NCI-H2107 (cell line): ENCODE data around the gene EHD4.

Experiments used
- DNase-seq: peaks from one replicate; lab custom pipeline; 2025; lab: John Stamatoyannopoulos, UW

Gene EHD4

DNA sequence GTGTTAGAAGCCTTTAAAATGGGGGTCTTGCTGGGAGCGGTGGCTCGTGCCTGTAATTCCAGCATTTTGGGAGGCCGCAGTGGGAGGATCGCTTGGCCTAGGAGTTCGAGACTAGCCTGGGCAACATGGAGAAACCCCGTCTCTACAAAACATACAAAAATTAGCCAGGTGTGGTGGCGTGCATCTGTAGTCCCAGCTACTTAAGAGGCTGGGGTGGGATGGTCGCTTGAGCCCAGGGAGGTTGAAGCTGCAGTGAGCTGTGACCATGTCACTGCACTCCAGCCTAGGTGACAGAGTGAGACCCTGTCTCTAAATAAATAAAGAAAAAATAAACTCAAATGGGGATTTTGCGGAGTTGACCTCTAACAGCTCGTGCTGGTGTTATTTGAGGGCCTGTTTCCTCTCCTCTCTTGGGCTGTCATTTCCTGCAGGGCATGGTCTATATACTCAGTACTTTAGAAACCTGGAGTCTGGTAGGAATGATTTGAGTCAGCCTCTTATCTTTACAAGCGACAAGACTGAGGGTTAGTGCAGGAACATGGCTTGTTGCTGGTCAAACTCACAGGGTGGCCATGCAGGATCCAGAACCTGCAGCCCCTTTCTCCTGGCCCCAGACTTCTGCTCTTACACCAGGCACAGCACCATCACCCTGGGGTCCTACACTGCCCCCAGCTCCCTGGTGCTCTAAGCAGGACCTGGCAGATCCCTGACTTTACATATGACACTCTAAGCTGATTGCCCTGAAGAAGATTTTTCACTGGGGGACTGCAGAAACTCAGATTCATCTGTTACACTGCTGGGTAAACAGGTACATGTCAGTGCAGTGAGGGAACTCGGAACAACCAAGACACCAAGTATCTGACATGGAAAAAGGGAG is 15.1 kb downstream of the EHD4 start:
- no peak for DNase-seq

DNA sequence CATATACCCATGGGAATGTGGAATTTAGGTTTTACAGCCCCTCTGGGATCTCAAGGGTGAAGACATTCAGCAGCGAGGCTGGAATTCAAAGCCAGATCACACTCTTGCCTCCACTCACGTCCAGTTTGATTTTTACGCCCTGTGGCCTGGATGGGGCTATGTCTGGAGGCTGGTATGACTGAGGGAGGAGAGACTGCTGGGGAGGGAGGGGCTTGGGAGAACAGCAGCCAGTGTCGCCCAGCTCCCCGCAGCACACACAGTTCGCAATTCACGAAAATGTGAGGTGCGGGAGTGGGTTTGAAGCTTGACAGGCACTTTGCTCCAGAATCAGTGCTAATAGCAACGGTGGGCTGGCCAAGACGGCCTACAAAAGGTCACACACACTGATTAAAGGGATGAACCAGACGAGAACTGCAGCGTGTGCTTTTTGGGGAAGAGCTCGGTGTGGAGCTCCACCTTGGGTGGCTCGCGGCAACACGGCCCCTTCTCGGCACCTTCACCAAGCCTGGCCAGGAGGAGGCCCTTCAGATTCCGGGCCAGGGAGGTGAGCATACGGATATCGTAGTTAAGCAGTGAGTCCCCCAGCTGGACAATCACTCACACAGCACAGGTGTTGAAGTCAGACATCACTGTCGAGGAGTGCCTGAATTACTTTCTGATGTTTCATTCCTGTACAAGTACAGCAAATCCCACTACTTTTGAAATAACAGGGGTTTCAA is 16.4 kb downstream of the EHD4 start:
- DNase-seq, result no peak

DNA sequence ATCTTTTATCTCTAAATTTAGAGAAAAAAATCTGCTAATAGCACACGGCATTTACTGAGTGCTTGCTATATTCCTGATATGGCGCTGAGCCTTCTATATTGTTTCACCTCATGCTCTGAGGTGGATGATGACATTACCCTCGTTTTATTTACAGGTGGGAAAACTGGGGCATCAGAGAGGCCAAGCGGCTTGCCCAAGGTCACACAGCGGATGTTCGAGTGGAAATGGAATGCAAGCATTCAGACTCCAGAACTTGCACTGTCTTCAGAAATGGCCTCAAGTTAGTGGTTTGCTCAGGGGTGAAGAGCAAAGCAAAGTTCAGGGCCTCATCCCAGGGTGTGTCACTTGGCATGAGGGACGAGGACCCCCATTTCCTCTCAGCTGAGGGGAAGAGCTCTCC is 17.3 kb downstream of the EHD4 start:
- no peak for DNase-seq

DNA sequence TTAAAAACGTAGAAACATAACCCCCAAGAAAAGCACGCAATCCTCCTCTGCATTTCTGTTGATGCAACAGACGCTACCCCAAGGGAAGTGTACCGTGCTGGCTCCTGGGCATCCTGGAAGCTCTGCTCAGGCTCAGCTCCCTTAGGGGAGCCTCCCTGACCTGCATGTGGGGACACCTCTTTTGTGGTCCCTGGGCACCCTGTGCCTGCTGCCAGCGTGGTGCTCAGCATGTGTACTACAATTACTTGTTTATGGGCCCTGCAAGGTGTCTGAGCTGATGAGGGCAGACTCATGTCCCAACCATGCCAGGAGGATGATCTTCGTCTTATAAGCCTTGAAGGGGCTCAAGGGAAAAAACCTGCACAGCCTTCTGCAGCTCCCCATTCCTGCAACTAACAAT is 18.3 kb downstream of the EHD4 start:
- DNase-seq, result no peak

GRCh38 chr15:41952013-41952563 is 20.3 kb downstream of the EHD4 start:
- no peak for DNase-seq

GRCh38 chr15:41951571-41951970 is 20.8 kb downstream of the EHD4 start:
- DNase-seq, result no peak

GRCh38 chr15:41950489-41950888 is 21.9 kb downstream of the EHD4 start:
- DNase-seq, result no peak

DNA sequence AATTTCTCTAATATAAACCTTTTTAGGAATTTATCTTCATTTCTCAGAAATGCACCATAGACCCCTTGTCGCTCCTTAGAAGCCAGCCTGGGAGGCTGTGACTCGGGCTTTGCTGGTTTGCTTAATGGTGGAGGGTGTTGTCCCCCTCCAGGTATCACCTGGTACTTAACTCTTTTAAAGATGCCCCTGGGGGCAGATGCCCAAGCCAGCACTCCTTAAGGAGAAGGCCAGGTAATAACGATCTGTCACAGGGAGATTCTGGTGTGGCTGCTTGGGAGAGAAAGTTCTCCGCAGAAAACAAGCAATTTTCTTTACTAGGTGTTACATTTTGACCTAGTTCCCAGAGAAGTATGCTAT is 22.3 kb downstream of the EHD4 start:
- DNase-seq, result no peak

- no peak for DNase-seq
Measured at GRCh38 chr15:41949401-41950126, 22.8 kb downstream of the EHD4 start.

DNA sequence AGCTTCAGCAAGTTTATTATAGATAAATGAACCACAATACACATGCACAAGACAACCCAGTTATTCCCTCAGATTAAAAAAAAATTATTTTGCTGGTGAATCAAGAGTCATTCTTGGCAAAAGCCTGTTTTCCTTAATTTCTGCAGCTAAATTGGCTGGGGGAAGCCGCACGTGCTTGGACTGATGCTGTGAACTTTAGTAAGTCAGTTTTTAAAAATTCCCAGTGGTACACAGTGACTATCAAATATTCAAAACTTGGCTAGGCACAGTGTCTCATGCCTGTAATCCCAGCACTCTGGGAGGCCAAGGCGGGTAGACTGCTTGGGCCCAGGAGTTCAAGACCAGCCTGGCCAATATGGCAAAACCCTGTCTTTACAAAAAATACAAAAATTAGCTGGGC is 23.9 kb downstream of the EHD4 start:
- DNase-seq, result no peak

GRCh38 chr15:41946970-41947369 is 25.4 kb downstream of the EHD4 start:
- no peak for DNase-seq

DNA sequence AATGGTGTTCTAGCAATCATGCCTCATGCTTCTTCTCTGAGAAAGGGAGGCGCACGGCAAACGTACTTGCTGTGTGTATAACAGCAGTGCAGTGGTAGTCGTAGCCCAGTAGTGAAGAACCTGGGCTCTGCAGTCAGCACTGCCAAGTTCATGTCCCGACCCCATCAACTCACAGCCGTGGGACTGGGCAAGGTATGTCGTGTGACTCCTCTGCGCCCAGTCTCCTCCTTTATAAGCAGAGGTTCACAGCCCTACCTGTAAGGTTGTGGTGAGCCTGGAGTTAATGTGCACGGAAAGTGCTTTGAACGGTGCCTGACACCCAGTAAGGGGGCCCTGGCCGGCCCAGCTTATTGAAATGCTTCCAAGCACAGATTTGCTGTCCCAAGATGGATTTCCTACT is 26.6 kb downstream of the EHD4 start:
- no peak for DNase-seq

DNA sequence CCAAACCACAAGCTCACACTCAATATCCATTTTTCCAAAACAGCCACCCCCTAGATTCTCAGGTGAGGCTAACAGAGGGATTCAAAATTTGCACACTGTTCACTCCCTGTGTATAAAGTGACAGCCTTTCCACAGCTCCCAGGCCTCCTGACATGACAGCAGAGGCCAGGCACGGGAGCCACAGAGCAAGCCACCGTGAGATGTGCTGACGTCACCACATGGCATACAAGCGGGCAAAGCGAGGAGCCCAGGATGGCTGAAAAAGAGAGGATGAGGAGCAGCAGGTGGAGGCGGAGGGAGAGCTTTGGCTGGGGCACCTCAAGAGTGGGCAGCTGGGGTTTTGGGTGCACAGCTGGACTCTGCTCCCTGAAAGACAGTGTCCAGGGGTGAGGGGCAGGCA is 27.1 kb downstream of the EHD4 start:
- DNase-seq, result no peak

DNA sequence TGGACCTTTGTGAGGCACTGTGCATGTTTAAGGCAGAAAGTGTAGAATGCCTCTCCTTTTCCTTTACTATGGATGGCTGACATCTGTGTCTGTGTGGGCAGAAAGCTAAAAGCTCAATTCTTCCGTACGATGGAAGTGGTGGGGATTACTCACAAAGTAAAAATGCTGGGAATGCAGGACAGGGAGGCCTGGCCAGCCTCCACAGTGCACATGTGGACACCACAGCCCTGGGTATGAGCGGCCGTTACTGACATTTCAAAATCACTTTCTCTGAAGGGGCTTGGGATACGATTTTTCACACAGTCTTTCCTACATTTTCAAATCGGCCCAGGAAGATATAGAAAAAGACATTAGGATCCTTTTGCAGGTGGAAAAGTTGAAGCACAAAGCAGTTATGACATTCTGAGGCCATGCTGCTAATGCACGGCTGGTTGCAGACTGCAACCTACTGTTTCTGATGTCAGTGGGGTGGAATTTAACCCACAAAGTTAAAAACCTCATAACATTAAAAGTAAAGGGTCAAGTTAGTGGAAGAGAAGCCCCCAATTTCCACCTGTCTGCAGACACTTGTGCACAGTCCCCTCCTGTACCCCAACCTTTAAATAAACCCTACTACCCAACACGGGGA is 27.9 kb downstream of the EHD4 start:
- no peak for DNase-seq

DNA sequence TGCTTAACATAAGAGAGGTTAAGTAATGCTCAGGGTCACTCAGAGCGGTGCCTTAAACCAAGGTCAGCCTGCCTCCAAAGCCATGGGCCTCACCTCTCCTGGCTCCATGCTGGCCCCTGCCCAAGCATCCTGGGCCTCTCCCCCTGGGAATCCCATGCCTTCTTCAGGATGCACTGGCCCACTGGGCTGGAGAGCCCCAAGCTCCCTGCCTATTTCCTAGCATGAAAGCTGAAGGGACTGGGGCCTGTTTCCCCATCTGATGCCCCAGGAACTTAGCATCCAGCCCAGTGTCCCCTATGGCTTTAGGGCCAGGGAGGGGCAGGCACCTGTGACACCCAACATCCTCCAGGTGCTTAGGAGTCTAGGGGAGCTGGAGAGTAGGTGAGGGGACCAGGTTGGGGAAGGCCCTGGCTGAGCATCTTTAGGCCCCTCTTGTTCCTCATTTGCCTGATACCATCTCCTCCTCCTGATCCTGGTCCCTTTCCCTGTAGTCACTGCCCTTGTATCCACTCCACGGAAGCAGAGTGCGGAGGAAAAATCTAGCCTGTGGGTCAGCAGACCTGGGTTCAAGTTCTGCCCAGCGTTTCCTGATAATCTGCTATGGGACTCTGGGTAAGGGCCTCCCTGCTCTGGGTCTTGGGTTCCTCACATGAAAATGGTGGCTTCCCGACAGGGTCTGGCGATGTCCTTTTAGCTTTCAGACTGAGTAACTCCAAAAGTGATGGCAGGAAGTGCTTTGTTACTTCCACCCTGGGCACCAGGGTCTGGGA is 28.6 kb downstream of the EHD4 start:
- no peak for DNase-seq

- DNase-seq, result no peak
Measured at GRCh38 chr15:41942886-41943285, 29.5 kb downstream of the EHD4 start.

GRCh38 chr15:41941644-41942415 is 30.5 kb downstream of the EHD4 start:
- DNase-seq, result no peak

DNA sequence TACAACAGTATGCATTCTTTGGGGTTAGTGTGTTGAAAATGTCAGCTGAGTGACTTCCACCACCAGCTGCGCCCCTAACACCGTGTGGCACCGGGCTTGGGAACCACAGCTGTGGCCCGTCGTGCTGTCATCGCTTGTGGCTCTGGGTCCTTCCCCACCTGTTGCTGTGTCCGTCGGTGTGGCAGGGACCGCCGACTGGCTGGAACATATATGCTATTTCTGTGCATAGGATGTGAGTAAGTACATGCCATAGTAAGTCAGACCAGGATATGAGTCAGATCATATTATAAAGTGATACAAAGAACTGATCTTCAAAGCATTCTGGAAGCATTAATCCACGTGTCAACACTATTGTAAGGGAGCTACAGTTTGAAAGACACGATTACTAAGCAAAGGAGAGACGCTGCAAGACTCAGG is 31.9 kb downstream of the EHD4 start:
- DNase-seq, result no peak

GRCh38 chr15:41939986-41940385 is 32.4 kb downstream of the EHD4 start:
- no peak for DNase-seq

GRCh38 chr15:41937568-41937923 is 34.8 kb downstream of the EHD4 start:
- DNase-seq, result no peak
